A673 (cell line): ENCODE data around the gene PCBP1.

Experiments used
- EZH2 ChIP-seq: fragments of 200-600 bp; sonication (generic); IDR thresholded peaks from 2 replicates; pipeline ENCODE4 v1.6.1; 2017; ENCODE audit warnings: borderline replicate concordance, low read depth, mild to moderate bottlenecking, mixed read lengths, antibody characterized with exemption, low read length; ENCODE audit not compliant: poor library complexity, severe bottlenecking
- TF ChIP-seq, protein P1 (sequence below): fragments of 300-800, 200-600 bp; sonication (generic); conservative IDR thresholded peaks from 2 replicates; pipeline ENCODE4 v1.5.1; 2017; ENCODE audit warnings: low read depth, mild to moderate bottlenecking, antibody characterized with exemption, low read length, moderate library complexity, mixed read lengths

DNA sequence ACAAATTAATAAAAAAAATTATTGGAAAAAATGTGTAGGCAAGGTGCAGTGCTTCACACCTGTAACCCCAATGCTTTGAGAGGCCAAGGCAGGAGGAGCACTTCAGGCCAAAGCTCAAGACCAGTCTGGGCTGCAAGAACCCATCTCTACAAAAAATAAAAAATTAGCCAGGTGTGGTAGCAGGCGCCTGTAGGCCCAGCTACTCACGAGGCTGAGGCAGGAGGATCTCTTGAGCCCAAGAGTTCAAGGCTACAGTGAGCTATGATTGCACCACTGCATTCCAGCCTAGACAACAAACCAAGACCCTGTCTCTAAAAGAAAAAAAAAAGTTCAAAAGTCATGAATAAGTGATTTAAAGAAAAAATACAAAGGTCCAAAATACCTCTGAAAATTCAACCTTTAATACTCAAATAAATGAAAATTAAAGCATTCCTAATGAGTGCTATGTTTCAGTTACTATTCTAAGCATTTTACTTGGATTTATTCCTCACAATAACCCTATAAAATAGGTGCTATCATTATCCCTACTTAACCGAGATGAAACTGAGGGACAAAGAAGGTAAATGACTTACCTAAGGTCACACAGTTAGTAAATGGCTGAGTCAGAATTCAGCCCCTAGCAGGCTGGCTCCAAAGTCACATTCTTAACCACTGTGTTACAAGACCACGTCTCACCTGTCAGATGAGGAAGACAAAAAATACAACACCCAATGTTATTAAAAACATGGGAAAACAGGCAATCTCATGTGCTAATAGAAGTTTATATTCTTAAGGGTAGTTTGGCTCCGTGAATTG is 36.4 kb upstream of the PCBP1 start:
- no peak for TF ChIP-seq EZH2
- TF ChIP-seq, protein P1, sequence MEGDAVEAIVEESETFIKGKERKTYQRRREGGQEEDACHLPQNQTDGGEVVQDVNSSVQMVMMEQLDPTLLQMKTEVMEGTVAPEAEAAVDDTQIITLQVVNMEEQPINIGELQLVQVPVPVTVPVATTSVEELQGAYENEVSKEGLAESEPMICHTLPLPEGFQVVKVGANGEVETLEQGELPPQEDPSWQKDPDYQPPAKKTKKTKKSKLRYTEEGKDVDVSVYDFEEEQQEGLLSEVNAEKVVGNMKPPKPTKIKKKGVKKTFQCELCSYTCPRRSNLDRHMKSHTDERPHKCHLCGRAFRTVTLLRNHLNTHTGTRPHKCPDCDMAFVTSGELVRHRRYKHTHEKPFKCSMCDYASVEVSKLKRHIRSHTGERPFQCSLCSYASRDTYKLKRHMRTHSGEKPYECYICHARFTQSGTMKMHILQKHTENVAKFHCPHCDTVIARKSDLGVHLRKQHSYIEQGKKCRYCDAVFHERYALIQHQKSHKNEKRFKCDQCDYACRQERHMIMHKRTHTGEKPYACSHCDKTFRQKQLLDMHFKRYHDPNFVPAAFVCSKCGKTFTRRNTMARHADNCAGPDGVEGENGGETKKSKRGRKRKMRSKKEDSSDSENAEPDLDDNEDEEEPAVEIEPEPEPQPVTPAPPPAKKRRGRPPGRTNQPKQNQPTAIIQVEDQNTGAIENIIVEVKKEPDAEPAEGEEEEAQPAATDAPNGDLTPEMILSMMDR: no peak
